Upper lobe of left lung (tissue), 6 donors: ENCODE measurements around the gene LGALS7B. TPM values are rescaled to one million over a fixed set of nuclear protein-coding genes. Genes with fewer than 3 reads are reported as not detected.
"Not testable (repeated sequence)": the region's sequence is repeated elsewhere in the genome, so short reads cannot be mapped to it uniquely, and the experiment has no call there.

ENCODE experiments used
- ATAC-seq, 2 donors: fragments of 200-7000 bp; cut with Tn5 transposase; one replicate each; pipeline ENCODE4 v1.9.1; 2022; ENCODE audit warnings: mild to moderate bottlenecking in 2 of 2, moderate library complexity in 2 of 2; ENCODE audit not compliant: low FRiP score in 2 of 2
- DNase-seq, 2 donors: peaks; one replicate each; pipeline ENCODE4 v3.0.0-alpha.2; 2019 to 2020
- H3K27ac ChIP-seq, 4 donors: fragments of 200-600 bp; sonication (generic); one replicate each; pipeline ENCODE4 v1.5.1; 2016 to 2019
- H3K27me3 ChIP-seq, 4 donors: fragments of 200-600 bp; sonication (generic); one replicate each; pipeline ENCODE4 v1.5.1; 2017 to 2019
- H3K36me3 ChIP-seq, 4 donors: fragments of 200-600 bp; sonication (generic); one replicate each; pipeline ENCODE4 v1.5.1; 2016 to 2019
- H3K4me1 ChIP-seq, 4 donors: fragments of 200-600 bp; sonication (generic); one replicate each; pipeline ENCODE4 v1.5.1; 2018 to 2019
- H3K4me3 ChIP-seq, 4 donors: fragments of 200-600 bp; sonication (generic); one replicate each; pipeline ENCODE4 v1.5.1; 2017 to 2019; ENCODE audit warnings: mild to moderate bottlenecking in 2 of 4, moderate library complexity in 1 of 4
- H3K9me3 ChIP-seq, 4 donors: fragments of 200-600 bp; sonication (generic); one replicate each; pipeline ENCODE4 v1.5.1; 2018 to 2019
- CTCF ChIP-seq, 6 experiments: fragments of 450-650 bp in 4 of 6; fragments of 200-600 bp in 2 of 6; sonication (generic) in 2 of 6; IDR thresholded peaks; one replicate each; pipeline ENCODE4 v1.5.1; 2016 to 2019; ENCODE audit warnings: antibody characterized with exemption in 6 of 6
- EP300 ChIP-seq, 4 donors: sonication (generic); formaldehyde crosslinking; IDR thresholded peaks; one replicate each; pipeline ENCODE4 v1.5.1; 2017; ENCODE audit warnings: antibody characterized with exemption in 4 of 4, control low read depth in 2 of 4
- POLR2A ChIP-seq, 4 donors: fragments of 450-650 bp; IDR thresholded peaks; one replicate each; pipeline ENCODE4 v1.5.1; 2016 to 2017; ENCODE audit warnings: antibody characterized with exemption in 4 of 4, mild to moderate bottlenecking in 2 of 4
- POLR2AphosphoS5 ChIP-seq, 2 donors: sonication (generic); formaldehyde crosslinking; IDR thresholded peaks; one replicate each; pipeline ENCODE4 v1.5.1; 2017; ENCODE audit warnings: antibody characterized with exemption in 2 of 2
- WGBS, 2 donors: methylation state at CpG; one replicate each; pipeline ENCODE4 v1.1.5; 2017 to 2018; 5-methylcytosine and 5-hydroxymethylcytosine counted together
- total RNA-seq, 6 donors: library from RNA; depleted of rRNA in 4 of 6; stranded (reverse); fragments of >200 nt in 4 of 6; gene quantifications; one replicate each; pipeline versions ENCODE4 v1.1.0 to v1.2.1, GENCODE V29; 2016 to 2021
- donor health status: DM: no; HTN: no; CAD: no; lungs with moderate emphysema.
- donor health status: DM: no; HTN: yes; CAD: no; lungs with severe emphysema.

Gene LGALS7B
- total RNA-seq, 6 donors from 2014 or later, result 12.4 TPM; not detected in 5

- TF ChIP-seq CTCF (IDR thresholded peaks at IDR 0.05), result no peak
- TF ChIP-seq POLR2AphosphoS5 (IDR thresholded peaks at IDR 0.05), result no peak
- no peak for TF ChIP-seq POLR2A (IDR thresholded peaks at IDR 0.05)
- no peak for TF ChIP-seq EP300 (IDR thresholded peaks at IDR 0.05)
- no peak for DNase-seq
- Histone ChIP-seq H3K4me3 (no peak overlapping the region), H3K9me3 (no peaks in the 10 kb centered on the region), H3K27me3 (no peaks in the 10 kb centered on the region), H3K27ac (no peak overlapping the region), H3K4me1 (no peaks in the 10 kb centered on the region), H3K36me3 (no peaks in the 10 kb centered on the region)
- WGBS, 2 donors, result 83 to 86% methylated on average over 7 of the region's 7 CpGs
- no peak for ATAC-seq
These were observed 7.9 kb upstream of the LGALS7B start for GRCh38 chr19:38781058-38781457.

GRCh38 chr19:38782212-38782611, 6.8 kb upstream of the LGALS7B start:
- not testable (repeated sequence) for ATAC-seq, H3K36me3 ChIP-seq, H3K4me3 ChIP-seq, H3K4me1 ChIP-seq, DNase-seq, H3K27me3 ChIP-seq, H3K9me3 ChIP-seq, H3K27ac ChIP-seq
- 90 to 91% methylated on average over 13 of the region's 13 CpGs for WGBS, 2 donors

GRCh38 chr19:38784224-38784623, 4.8 kb upstream of the LGALS7B start:
- no peak for DNase-seq
- H3K27ac ChIP-seq, result no peak overlapping the region
- no peak for ATAC-seq
- H3K27me3 ChIP-seq, result no peaks in the 10 kb centered on the region
- no peaks in the 10 kb centered on the region for H3K9me3 ChIP-seq
- 59 to 68% methylated on average over 3 of the region's 3 CpGs for WGBS, 2 donors
- no peaks in the 10 kb centered on the region for H3K4me1 ChIP-seq
- H3K4me3 ChIP-seq, result no peak overlapping the region
- TF ChIP-seq CTCF (IDR thresholded peaks at IDR 0.05) (no peak), EP300 (IDR thresholded peaks at IDR 0.05) (no peak), POLR2A (IDR thresholded peaks at IDR 0.05) (no peak), POLR2AphosphoS5 (IDR thresholded peaks at IDR 0.05) (no peak)
- no peaks in the 10 kb centered on the region for H3K36me3 ChIP-seq

- Histone ChIP-seq H3K4me1 (no peaks in the 10 kb centered on the region), H3K36me3 (no peaks in the 10 kb centered on the region), H3K27me3 (no peaks in the 10 kb centered on the region), H3K9me3 (no peaks in the 10 kb centered on the region), H3K4me3 (no peak overlapping the region), H3K27ac (no peak overlapping the region)
- ATAC-seq (no peak), DNase-seq (no peak)
- 94 to 100% methylated on average over 7 of the region's 7 CpGs for WGBS, 2 donors
- TF ChIP-seq POLR2AphosphoS5 (IDR thresholded peaks at IDR 0.05) (no peak), EP300 (IDR thresholded peaks at IDR 0.05) (no peak), CTCF (IDR thresholded peaks at IDR 0.05) (no peak), POLR2A (IDR thresholded peaks at IDR 0.05) (no peak)
These were observed 3.8 kb upstream of the LGALS7B start for GRCh38 chr19:38785187-38785699.

- not testable (repeated sequence) for H3K27me3 ChIP-seq, H3K9me3 ChIP-seq, ATAC-seq, H3K36me3 ChIP-seq, H3K27ac ChIP-seq, H3K4me3 ChIP-seq, DNase-seq, H3K4me1 ChIP-seq
- 94 to 98% methylated on average over 3 of the region's 3 CpGs for WGBS, 2 donors
These were observed 2.9 kb upstream of the LGALS7B start for GRCh38 chr19:38786061-38786460.

- H3K36me3 ChIP-seq, result no peaks in the 10 kb centered on the region
- H3K27ac ChIP-seq, result no peak overlapping the region
- no peaks in the 10 kb centered on the region for H3K27me3 ChIP-seq
- no peaks in the 10 kb centered on the region for H3K4me1 ChIP-seq
- no peak for ATAC-seq
- no peak overlapping the region for H3K4me3 ChIP-seq
- TF ChIP-seq EP300 (IDR thresholded peaks at IDR 0.05), result no peak
- no peak for TF ChIP-seq POLR2A (IDR thresholded peaks at IDR 0.05)
- no peak for TF ChIP-seq POLR2AphosphoS5 (IDR thresholded peaks at IDR 0.05)
- TF ChIP-seq CTCF (IDR thresholded peaks at IDR 0.05), result no peak
- DNase-seq, result no peak
- 76 to 82% methylated on average over 11 of the region's 11 CpGs for WGBS, 2 donors
- no peaks in the 10 kb centered on the region for H3K9me3 ChIP-seq
These were observed 2.3 kb upstream of the LGALS7B start for GRCh38 chr19:38786572-38787265.

GRCh38 chr19:38790507-38791403, 1.8 kb downstream of the LGALS7B start:
- H3K9me3 ChIP-seq, H3K36me3 ChIP-seq, H3K4me1 ChIP-seq, ATAC-seq, H3K27me3 ChIP-seq, DNase-seq, H3K27ac ChIP-seq: not testable (repeated sequence)
- WGBS, 2 donors, result 70 to 78% methylated on average over 2 to 15 of the region's 49 CpGs
- H3K4me3 ChIP-seq, result peak overlapping the region in 1 of 4 donors; percentile 26
